Measurements from ENCODE around the gene CCKAR. TPM values are rescaled to one million over a fixed set of nuclear protein-coding genes. Genes with fewer than 3 reads are reported as not detected.

The CCKAR gene
- total and polyA plus RNA-seq, 2 donors, result 0.05 to 0.09 TPM

GRCh38 chr4:26457412-26457811 is 32.9 kb downstream of the CCKAR start:
- WGBS, result 96% methylated on average over 6 of the region's 6 CpGs
- H3K4me3 ChIP-seq (ENCODE audit: low read length in 2 of 2), result no peak overlapping the region
- DNase-seq (ENCODE audit: low read depth in 6 of 9, low spot score in 9 of 9), result no peak

GRCh38 chr4:26455571-26455970 is 34.7 kb downstream of the CCKAR start:
- Histone ChIP-seq H3K9me3 (ENCODE audit: control insufficient read depth in 2 of 2, insufficient read depth in 1 of 2, low read length in 1 of 2) (peaks cover 0 to 4% of the 10 kb centered on the region in 2 donors), H3K27ac (ENCODE audit: low read depth in 1 of 2, low read length in 1 of 2) (no peak overlapping the region), H3K4me1 (ENCODE audit: control insufficient read depth in 2 of 2, insufficient read depth in 2 of 2, low read length in 2 of 2) (peaks cover 3 to 41% of the 10 kb centered on the region in 2 donors), H3K4me3 (ENCODE audit: low read length in 2 of 2) (no peak overlapping the region), H3K27me3 (ENCODE audit: control insufficient read depth in 2 of 2, insufficient read depth in 1 of 2, low read length in 1 of 2) (no peaks in the 10 kb centered on the region), H3K36me3 (ENCODE audit: control insufficient read depth in 2 of 2, insufficient read depth in 2 of 2, low read length in 1 of 2) (no peaks in the 10 kb centered on the region)
- 93% methylated on average over 2 of the region's 2 CpGs for WGBS
- DNase-seq (ENCODE audit: low read depth in 6 of 9, low spot score in 9 of 9), result no peak

More at GRCh38 chr4:26457412-26457811, 32.9 kb downstream of the CCKAR start:
- peaks cover 0 to 4% of the 10 kb centered on the region in 2 donors for H3K9me3 ChIP-seq (ENCODE audit: control insufficient read depth in 2 of 2, insufficient read depth in 1 of 2, low read length in 1 of 2)
- peak overlapping the region in 1 of 2 donors; percentile 88 for H3K27ac ChIP-seq (ENCODE audit: low read depth in 1 of 2, low read length in 1 of 2)
- no peaks in the 10 kb centered on the region for H3K36me3 ChIP-seq (ENCODE audit: control insufficient read depth in 2 of 2, insufficient read depth in 2 of 2, low read length in 1 of 2)
- peaks cover 3 to 35% of the 10 kb centered on the region in 2 donors for H3K4me1 ChIP-seq (ENCODE audit: control insufficient read depth in 2 of 2, insufficient read depth in 2 of 2, low read length in 2 of 2)
- no peaks in the 10 kb centered on the region for H3K27me3 ChIP-seq (ENCODE audit: control insufficient read depth in 2 of 2, insufficient read depth in 1 of 2, low read length in 1 of 2)

DNA sequence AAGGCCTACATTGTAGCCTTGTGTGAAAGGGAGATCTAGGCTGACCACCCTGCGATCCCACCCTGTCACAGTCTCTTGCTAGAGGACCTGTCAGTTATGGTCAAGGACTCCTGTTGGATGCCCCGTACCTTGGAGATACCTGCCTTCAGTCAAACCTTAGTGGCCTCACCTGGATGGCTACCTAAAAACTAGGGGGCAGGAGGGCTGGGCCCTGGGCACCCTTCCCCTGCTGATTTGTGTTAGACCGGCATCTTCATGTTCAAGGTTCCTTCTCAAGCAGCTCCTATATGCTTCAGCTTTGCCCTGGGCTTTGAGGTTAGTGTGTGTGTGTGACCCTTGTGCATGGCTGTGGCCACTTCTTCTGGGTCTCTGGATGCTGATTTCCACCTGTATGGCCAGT is 35.3 kb downstream of the CCKAR start:
- Histone ChIP-seq H3K27me3 (ENCODE audit: control insufficient read depth in 2 of 2, insufficient read depth in 1 of 2, low read length in 1 of 2) (no peaks in the 10 kb centered on the region), H3K36me3 (ENCODE audit: control insufficient read depth in 2 of 2, insufficient read depth in 2 of 2, low read length in 1 of 2) (no peaks in the 10 kb centered on the region), H3K4me3 (ENCODE audit: low read length in 2 of 2) (no peak overlapping the region), H3K27ac (ENCODE audit: low read depth in 1 of 2, low read length in 1 of 2) (no peak overlapping the region), H3K4me1 (ENCODE audit: control insufficient read depth in 2 of 2, insufficient read depth in 2 of 2, low read length in 2 of 2) (peaks cover 3 to 41% of the 10 kb centered on the region in 2 donors), H3K9me3 (ENCODE audit: control insufficient read depth in 2 of 2, insufficient read depth in 1 of 2, low read length in 1 of 2) (peaks cover 0 to 4% of the 10 kb centered on the region in 2 donors)
- no peak for DNase-seq (ENCODE audit: low read depth in 6 of 9, low spot score in 9 of 9)
- WGBS, result 98% methylated on average over 3 of the region's 3 CpGs

GRCh38 chr4:26452565-26453531 is 37.4 kb downstream of the CCKAR start:
- Histone ChIP-seq H3K36me3 (ENCODE audit: control insufficient read depth in 2 of 2, insufficient read depth in 2 of 2, low read length in 1 of 2) (no peaks in the 10 kb centered on the region), H3K4me3 (ENCODE audit: low read length in 2 of 2) (no peak overlapping the region), H3K27me3 (ENCODE audit: control insufficient read depth in 2 of 2, insufficient read depth in 1 of 2, low read length in 1 of 2) (no peaks in the 10 kb centered on the region), H3K4me1 (ENCODE audit: control insufficient read depth in 2 of 2, insufficient read depth in 2 of 2, low read length in 2 of 2) (peaks cover 0 to 25% of the 10 kb centered on the region in 2 donors), H3K9me3 (ENCODE audit: control insufficient read depth in 2 of 2, insufficient read depth in 1 of 2, low read length in 1 of 2) (peaks cover 0 to 4% of the 10 kb centered on the region in 2 donors), H3K27ac (ENCODE audit: low read depth in 1 of 2, low read length in 1 of 2) (no peak overlapping the region)
- WGBS, result 90% methylated on average over 15 of the region's 15 CpGs
- peak in 1 of 9 donors; percentile 14 for DNase-seq (ENCODE audit: low read depth in 6 of 9, low spot score in 9 of 9)

GRCh38 chr4:26451597-26451996 is 38.7 kb downstream of the CCKAR start:
- H3K27ac ChIP-seq (ENCODE audit: low read depth in 1 of 2, low read length in 1 of 2), result no peak overlapping the region

DNA sequence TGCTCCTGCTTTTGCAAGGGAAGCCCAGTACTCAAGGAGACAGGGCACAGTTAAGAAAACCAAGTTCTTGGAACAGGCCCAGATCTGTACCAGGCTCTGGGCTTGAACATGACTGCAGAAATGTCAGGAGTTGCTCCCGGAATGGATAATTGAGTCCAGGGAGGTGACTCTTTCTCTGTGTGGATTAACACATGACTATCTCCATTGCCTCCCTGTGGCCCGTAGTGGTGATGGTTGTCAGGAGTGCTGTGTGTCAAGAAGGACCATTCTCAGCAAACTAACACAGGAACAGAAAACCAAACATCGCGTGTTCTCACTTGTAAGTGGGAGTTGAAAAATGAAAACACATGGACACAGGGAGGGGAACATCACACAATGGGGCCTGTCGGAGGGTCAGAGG is 39.9 kb downstream of the CCKAR start:
- H3K27me3 ChIP-seq (ENCODE audit: control insufficient read depth in 2 of 2, insufficient read depth in 1 of 2, low read length in 1 of 2), result no peaks in the 10 kb centered on the region
- H3K36me3 ChIP-seq (ENCODE audit: control insufficient read depth in 2 of 2, insufficient read depth in 2 of 2, low read length in 1 of 2), result no peaks in the 10 kb centered on the region
- WGBS, result 97% methylated on average over 5 of the region's 5 CpGs
- H3K4me1 ChIP-seq (ENCODE audit: control insufficient read depth in 2 of 2, insufficient read depth in 2 of 2, low read length in 2 of 2), result peaks cover 0 to 16% of the 10 kb centered on the region in 2 donors
- H3K27ac ChIP-seq (ENCODE audit: low read depth in 1 of 2, low read length in 1 of 2), result no peak overlapping the region
- no peak overlapping the region for H3K4me3 ChIP-seq (ENCODE audit: low read length in 2 of 2)
- no peak for DNase-seq (ENCODE audit: low read depth in 6 of 9, low spot score in 9 of 9)
- H3K9me3 ChIP-seq (ENCODE audit: control insufficient read depth in 2 of 2, insufficient read depth in 1 of 2, low read length in 1 of 2), result peaks cover 0 to 4% of the 10 kb centered on the region in 2 donors

More at GRCh38 chr4:26451597-26451996, 38.7 kb downstream of the CCKAR start:
- Histone ChIP-seq H3K27me3 (ENCODE audit: control insufficient read depth in 2 of 2, insufficient read depth in 1 of 2, low read length in 1 of 2) (no peaks in the 10 kb centered on the region), H3K9me3 (ENCODE audit: control insufficient read depth in 2 of 2, insufficient read depth in 1 of 2, low read length in 1 of 2) (peaks cover 0 to 4% of the 10 kb centered on the region in 2 donors), H3K36me3 (ENCODE audit: control insufficient read depth in 2 of 2, insufficient read depth in 2 of 2, low read length in 1 of 2) (no peaks in the 10 kb centered on the region), H3K4me3 (ENCODE audit: low read length in 2 of 2) (no peak overlapping the region), H3K4me1 (ENCODE audit: control insufficient read depth in 2 of 2, insufficient read depth in 2 of 2, low read length in 2 of 2) (peaks cover 0 to 16% of the 10 kb centered on the region in 2 donors)
- 64% methylated on average over 3 of the region's 3 CpGs for whole genome bisulfite sequencing
- DNase-seq (ENCODE audit: low read depth in 6 of 9, low spot score in 9 of 9), result no peak

GRCh38 chr4:26447378-26447777 is 42.9 kb downstream of the CCKAR start:
- no peak for DNase-seq (ENCODE audit: low read depth in 6 of 9, low spot score in 9 of 9)
- Histone ChIP-seq H3K4me3 (ENCODE audit: low read length in 2 of 2) (no peak overlapping the region), H3K9me3 (ENCODE audit: control insufficient read depth in 2 of 2, insufficient read depth in 1 of 2, low read length in 1 of 2) (no peaks in the 10 kb centered on the region), H3K36me3 (ENCODE audit: control insufficient read depth in 2 of 2, insufficient read depth in 2 of 2, low read length in 1 of 2) (no peaks in the 10 kb centered on the region), H3K27ac (ENCODE audit: low read depth in 1 of 2, low read length in 1 of 2) (no peak overlapping the region), H3K27me3 (ENCODE audit: control insufficient read depth in 2 of 2, insufficient read depth in 1 of 2, low read length in 1 of 2) (no peaks in the 10 kb centered on the region), H3K4me1 (ENCODE audit: control insufficient read depth in 2 of 2, insufficient read depth in 2 of 2, low read length in 2 of 2) (peaks cover 0 to 6% of the 10 kb centered on the region in 2 donors)
- WGBS, result 69% methylated on average over 7 of the region's 8 CpGs

GRCh38 chr4:26441771-26442170 is 48.5 kb downstream of the CCKAR start:
- no peak for DNase-seq (ENCODE audit: low read depth in 6 of 9, low spot score in 9 of 9)
- Histone ChIP-seq H3K27ac (ENCODE audit: low read depth in 1 of 2, low read length in 1 of 2) (no peak overlapping the region), H3K27me3 (ENCODE audit: control insufficient read depth in 2 of 2, insufficient read depth in 1 of 2, low read length in 1 of 2) (no peaks in the 10 kb centered on the region), H3K4me3 (ENCODE audit: low read length in 2 of 2) (no peak overlapping the region), H3K9me3 (ENCODE audit: control insufficient read depth in 2 of 2, insufficient read depth in 1 of 2, low read length in 1 of 2) (no peaks in the 10 kb centered on the region), H3K36me3 (ENCODE audit: control insufficient read depth in 2 of 2, insufficient read depth in 2 of 2, low read length in 1 of 2) (no peaks in the 10 kb centered on the region), H3K4me1 (ENCODE audit: control insufficient read depth in 2 of 2, insufficient read depth in 2 of 2, low read length in 2 of 2) (no peaks in the 10 kb centered on the region)
- 98% methylated on average over 5 of the region's 5 CpGs for WGBS

DNA sequence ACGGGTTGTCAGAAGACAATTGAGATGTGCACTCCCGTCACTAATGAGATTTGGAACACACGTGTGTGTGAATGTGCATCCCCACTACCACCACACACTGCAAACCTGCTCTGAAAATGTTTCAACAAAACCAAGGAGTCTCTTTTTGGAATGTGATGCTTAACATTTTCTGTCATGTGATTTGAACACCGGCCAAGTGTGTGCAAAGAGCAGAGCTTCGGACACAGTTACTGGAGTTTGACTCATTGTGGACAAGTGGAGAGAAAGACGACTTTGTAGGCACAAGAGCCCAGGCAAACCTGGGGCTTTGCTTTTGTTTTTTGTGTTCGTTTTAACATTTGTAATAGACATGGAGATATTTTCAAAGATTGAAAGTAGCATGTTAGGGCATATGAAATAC is 49.2 kb downstream of the CCKAR start:
- H3K36me3 ChIP-seq (ENCODE audit: control insufficient read depth in 2 of 2, insufficient read depth in 2 of 2, low read length in 1 of 2), result no peaks in the 10 kb centered on the region
- H3K4me1 ChIP-seq (ENCODE audit: control insufficient read depth in 2 of 2, insufficient read depth in 2 of 2, low read length in 2 of 2), result no peaks in the 10 kb centered on the region
- WGBS, result 95% methylated on average over 7 of the region's 7 CpGs
- DNase-seq (ENCODE audit: low read depth in 6 of 9, low spot score in 9 of 9), result no peak
- H3K4me3 ChIP-seq (ENCODE audit: low read length in 2 of 2), result no peak overlapping the region
- H3K9me3 ChIP-seq (ENCODE audit: control insufficient read depth in 2 of 2, insufficient read depth in 1 of 2, low read length in 1 of 2), result no peaks in the 10 kb centered on the region
- H3K27me3 ChIP-seq (ENCODE audit: control insufficient read depth in 2 of 2, insufficient read depth in 1 of 2, low read length in 1 of 2), result no peaks in the 10 kb centered on the region
- no peak overlapping the region for H3K27ac ChIP-seq (ENCODE audit: low read depth in 1 of 2, low read length in 1 of 2)

All from thymus (tissue), 11 donors.